HepG2 (cell line): Measurements from ENCODE around the gene RSPH4A. TPM values are rescaled to one million over a fixed set of nuclear protein-coding genes. Genes with fewer than 3 reads are reported as not detected.
A peak's percentile ranks its signal among the peaks of the same experiment; 100 is the strongest.

Experiments
- ATAC-seq: fragments of 200-7000 bp; cut with Tn5 transposase; 3 replicates; pipeline ENCODE4 v1.9.1; 2020; ENCODE audit warnings: mild to moderate bottlenecking, moderate library complexity
- BruUV-seq: library from RNA; stranded (reverse); fragments of 400-500 nt; replicated peaks from 2 replicates; lab custom pipeline; 2021; lab: Mats Ljungman, UMichigan
- CTCF ChIA-PET: fragments of 300-600 bp; formaldehyde crosslinking; extraction: SDS; loops from one replicate; lab custom pipeline; 2021; ENCODE audit warnings: low total read pairs, inconsistent platforms, low intra/inter-chr PET ratio; lab: Yijun Ruan, JAX
- POLR2A ChIA-PET: fragments of 350-600 bp; sonication (Branson Sonifier 250); formaldehyde crosslinking; loops from one replicate; lab custom pipeline; 2020; ENCODE audit warnings: antibody characterized with exemption, inconsistent platforms; lab: Yijun Ruan, JAX
- DNase-seq: peaks from one replicate; pipeline ENCODE4 v3.0.0-alpha.2; 2015; ENCODE audit warnings: low spot score
- FAIRE-seq: peaks from 3 replicates; lab custom pipeline; 2011; peaks lifted over from hg19 to GRCh38; lab: Jason Lieb, UNC
- H2AFZ ChIP-seq: one replicate; pipeline ENCODE4 v1.6.1; 2011; ENCODE audit warnings: low read length, inconsistent platforms
- H3K27ac ChIP-seq: fragments of 300-600 bp; 3 replicates; pipeline ENCODE4 v1.8.0; 2011; ENCODE audit warnings: mixed run types, mild to moderate bottlenecking, mixed read lengths, low read length, inconsistent platforms; ENCODE audit not compliant: insufficient read depth; ENCODE audit errors: extremely low read length
- H3K27me3 ChIP-seq, 2 experiments: fragments of 200-600 bp in 1 of 2; 2 replicates in 1 of 2; 3 replicates in 1 of 2; pipeline versions ENCODE4 v1.6.0 to v1.8.0; 2011; ENCODE audit warnings: low read length in 2 of 2, mild to moderate bottlenecking in 2 of 2, moderate library complexity in 2 of 2, inconsistent platforms in 1 of 2; ENCODE audit not compliant: insufficient read depth in 2 of 2, control insufficient read depth in 1 of 2
- H3K36me3 ChIP-seq, 2 experiments: fragments of 200-600 bp in 1 of 2; replicated peaks in 1 of 2; 2 replicates in 1 of 2; 3 replicates in 1 of 2; pipeline versions ENCODE4 v1.5.1 to v1.8.0; 2011; ENCODE audit warnings: low read length in 2 of 2, inconsistent platforms in 1 of 2; ENCODE audit not compliant: insufficient read depth in 2 of 2, control insufficient read depth in 1 of 2
- H3K4me1 ChIP-seq: 2 replicates; pipeline ENCODE4 v1.5.1; 2012; ENCODE audit warnings: low read length, inconsistent platforms; ENCODE audit not compliant: insufficient read depth
- H3K4me2 ChIP-seq: 2 replicates; pipeline ENCODE4 v1.6.0; 2011; ENCODE audit warnings: low read depth, low read length, inconsistent platforms
- H3K4me3 ChIP-seq, 3 experiments: fragments of 200-600 bp in 1 of 3; sonication (generic), shearing (Covaris generic) in 1 of 3; replicated peaks in 1 of 3; 2 replicates each; pipeline ENCODE4 v1.5.1; 2011 to 2016; ENCODE audit warnings: low read length in 3 of 3, inconsistent platforms in 2 of 3, low read depth in 2 of 3, mild to moderate bottlenecking in 2 of 3, control low read depth in 1 of 3, mixed read lengths in 1 of 3; ENCODE audit not compliant: insufficient read depth in 1 of 3
- H3K79me2 ChIP-seq: one replicate; pipeline ENCODE4 v1.6.1; 2011; ENCODE audit warnings: low read length, inconsistent platforms; ENCODE audit not compliant: insufficient read depth
- H3K9ac ChIP-seq: 2 replicates; pipeline ENCODE4 v1.6.0; 2011; ENCODE audit warnings: mild to moderate bottlenecking, low read depth, low read length, inconsistent platforms; ENCODE audit not compliant: insufficient read depth
- H3K9me3 ChIP-seq: 2 replicates; pipeline ENCODE4 v1.5.1; 2012; ENCODE audit warnings: mild to moderate bottlenecking, low read length
- H4K20me1 ChIP-seq: 2 replicates; pipeline ENCODE4 v1.6.0; 2011; ENCODE audit warnings: inconsistent platforms, mild to moderate bottlenecking, low read length, moderate library complexity; ENCODE audit not compliant: insufficient read depth
- AGO1 ChIP-seq: fragments of 200-400 bp; formaldehyde crosslinking; IDR thresholded peaks from 2 replicates; pipeline ENCODE4 v1.6.1; 2017; ENCODE audit warnings: mild to moderate bottlenecking, low read depth, low read length, moderate library complexity; ENCODE audit not compliant: poor library complexity, severe bottlenecking
- CCDC6 ChIP-seq: sonication (generic); formaldehyde crosslinking; IDR thresholded peaks from 2 replicates; pipeline ENCODE4 v1.8.1; 2022; ENCODE audit warnings: mild to moderate bottlenecking, missing genetic modification reagents, moderate library complexity
- HDAC6 ChIP-seq: fragments of 200-600 bp; sonication (generic); IDR thresholded peaks from 2 replicates; pipeline ENCODE4 v1.7.0; 2017; ENCODE audit warnings: mild to moderate bottlenecking, antibody characterized with exemption, low read length, low read depth
- HNF4G ChIP-seq, 2 experiments: sonication (generic) in 1 of 2; formaldehyde crosslinking in 1 of 2; IDR thresholded peaks; 2 replicates each; pipeline versions ENCODE4 v1.4.0 to v1.6.1; 2011 to 2020; ENCODE audit warnings: borderline replicate concordance in 2 of 2, low read depth in 2 of 2, mild to moderate bottlenecking in 2 of 2, low read length in 1 of 2, missing genetic modification reagents in 1 of 2, moderate library complexity in 1 of 2
- MTA1 ChIP-seq: sonication (generic); formaldehyde crosslinking; IDR thresholded peaks from 2 replicates; pipeline ENCODE4 v1.4.0; 2020; ENCODE audit warnings: missing genetic modification reagents, mild to moderate bottlenecking, borderline replicate concordance
- NKX3-1 ChIP-seq: sonication (generic); formaldehyde crosslinking; IDR thresholded peaks from 2 replicates; pipeline ENCODE4 v1.5.0; 2020; ENCODE audit warnings: missing genetic modification reagents
- RELA ChIP-seq: sonication (generic); formaldehyde crosslinking; IDR thresholded peaks from 2 replicates; pipeline ENCODE4 v1.4.0; 2020; ENCODE audit warnings: missing genetic modification reagents
- SP140L ChIP-seq: sonication (generic); formaldehyde crosslinking; IDR thresholded peaks from 2 replicates; pipeline ENCODE4 v1.4.0; 2020; ENCODE audit warnings: missing genetic modification reagents, borderline replicate concordance
- ZMAT3 ChIP-seq: sonication (generic); formaldehyde crosslinking; conservative IDR thresholded peaks from 2 replicates; pipeline ENCODE4 v1.7.0; 2021; ENCODE audit warnings: missing genetic modification reagents
- ZNF331 ChIP-seq: sonication (generic); formaldehyde crosslinking; IDR thresholded peaks from 2 replicates; pipeline ENCODE4 v1.4.0; 2020; ENCODE audit warnings: missing genetic modification reagents
- ZNF337 ChIP-seq: sonication (generic); formaldehyde crosslinking; IDR thresholded peaks from 2 replicates; pipeline ENCODE4 v1.5.1; 2020; ENCODE audit warnings: missing genetic modification reagents, low read depth, mild to moderate bottlenecking, borderline replicate concordance
- ZNF83 ChIP-seq: sonication (generic); formaldehyde crosslinking; IDR thresholded peaks from 2 replicates; pipeline ENCODE4 v1.4.0; 2020; ENCODE audit warnings: missing genetic modification reagents, mild to moderate bottlenecking, borderline replicate concordance
- WGBS: methylation state at CpG from one replicate; pipeline ENCODE4 v1.1.6; 2017; ENCODE audit warnings: low lambda C conversion rate; 5-methylcytosine and 5-hydroxymethylcytosine counted together
- in situ Hi-C: cut with HindIII; loops from 2 replicates; pipeline ENCODE4 v1.10.0; 2017; ENCODE audit warnings: low pct_unique_long_range_greater_than_20kb; ENCODE audit not compliant: extremely low pct_ligation_motif_present
- intact Hi-C: fragments of 100-400 bp; cut with micrococcal nuclease; formaldehyde crosslinking; loops from one replicate; pipeline ENCODE4 v1.10.0; 2022; ENCODE audit not compliant: unreplicated experiment
- polyA plus RNA-seq, 8 experiments: library from polyadenylated mRNA; depleted of rRNA in 3 of 8; stranded (reverse) in 7 of 8; unstranded in 1 of 8; fragments of >200 nt; fragmentation: Illumina TruSeq in 4 of 8; extraction: Trizol in 4 of 8; gene quantifications; 2 replicates each; pipeline versions ENCODE4 v1.2.1 to v1.2.3, GENCODE V29; 2011 to 2016; ENCODE audit warnings: low read depth in 4 of 8, missing spikeins in 1 of 8, mixed read lengths in 1 of 8; ENCODE audit not compliant: insufficient read depth in 1 of 8
- total RNA-seq, 5 experiments: library from RNA; depleted of rRNA; stranded (reverse); fragments of >200 nt; fragmentation: Illumina TruSeq; extraction: Trizol; gene quantifications; 2 replicates each; pipeline ENCODE4 v1.2.3, GENCODE V29; 2016; ENCODE audit warnings: low read depth in 1 of 5
- TF ChIP-seq, protein P1 (sequence below): sonication (generic); formaldehyde crosslinking; IDR thresholded peaks from 2 replicates; pipeline ENCODE4 v1.4.0; 2020; ENCODE audit warnings: missing genetic modification reagents
- TF ChIP-seq, protein P2 (sequence below): sonication (generic); formaldehyde crosslinking; IDR thresholded peaks from 2 replicates; pipeline ENCODE4 v1.5.1; 2020; ENCODE audit warnings: missing genetic modification reagents, mild to moderate bottlenecking, borderline replicate concordance
- TF ChIP-seq, protein P3 (sequence below): sonication (generic); formaldehyde crosslinking; IDR thresholded peaks from 2 replicates; pipeline ENCODE4 v1.5.0; 2020; ENCODE audit warnings: missing genetic modification reagents

RSPH4A gene
- total and polyA plus RNA-seq, 2 of the 13 experiments (the other 11 are each of a cell fraction or from before 2014, with no cell fraction given), result 0.24 to 0.40 TPM

DNA sequence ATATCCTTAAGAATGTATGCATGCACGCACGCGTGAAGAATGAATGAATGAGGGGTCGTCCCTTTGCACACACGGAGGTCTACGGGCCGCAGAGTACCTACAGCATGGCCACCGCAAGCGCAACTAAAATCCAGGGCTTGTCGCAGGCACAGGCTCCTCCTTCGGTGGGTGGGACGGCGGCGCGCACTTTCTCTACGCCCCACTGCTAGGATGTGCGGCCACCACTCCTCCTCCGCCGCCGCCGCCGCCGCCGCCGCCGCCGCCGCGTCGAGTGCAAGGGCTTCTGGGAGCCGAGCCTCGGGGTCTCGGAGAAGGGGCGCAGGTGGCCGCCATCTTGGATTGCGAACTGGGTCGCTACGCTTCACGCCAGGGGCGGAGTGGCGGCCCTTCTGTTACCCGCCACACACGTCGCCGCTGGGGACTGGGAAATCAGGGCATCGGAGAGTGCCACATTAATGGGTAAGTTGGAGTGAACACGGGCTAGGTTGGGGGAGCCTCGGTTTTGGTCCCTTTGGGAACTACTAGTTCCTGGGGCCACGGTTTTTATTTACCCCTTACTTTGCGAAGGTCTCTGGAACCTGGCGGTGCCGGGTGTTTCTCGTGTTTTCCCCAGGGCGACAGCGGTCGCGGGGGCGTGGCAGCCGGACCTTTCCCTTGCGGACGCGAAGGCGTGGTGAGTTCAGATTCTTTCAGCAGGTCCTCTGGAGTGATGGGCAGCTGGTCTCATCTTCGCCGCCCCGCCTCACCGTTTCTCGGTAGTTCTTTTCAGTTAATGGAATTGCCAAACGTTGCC, 64.8 kb downstream of the RSPH4A start, which contains the start of gene KPNA5:
TSS of gene KPNA5 (plus strand) at position 332 of the 793 bp plus-strand sequence. CDS start at position 456, 124 bp downstream.
- Histone ChIP-seq H3K27me3 (peaks cover 0 to 4% of the 10 kb centered on the region in 2 experiments; a peak in 1 of 5 replicates), H3K9me3 (no peaks in the 10 kb centered on the region), H3K9ac (peak within 1 kb of the TSS; percentile 89), H3K27ac (peak within 1 kb of the TSS; percentile 94), H3K79me2 (peaks cover 42% of the 10 kb centered on the region), H3K4me3 (peak within 1 kb of the TSS; percentile 73 to 86 (median 74)), H2AFZ (peak within 1 kb of the TSS; percentile 99), H4K20me1 (no peaks in the 10 kb centered on the region; the same call in 1 of the 2 replicates), H3K4me2 (peak within 1 kb of the TSS; percentile 94), H3K4me1 (peaks cover 37% of the 10 kb centered on the region), H3K36me3 (no peaks in the 10 kb centered on the region)
- BruUV-seq, result TSS peak; percentile 69
- WGBS, result 0% methylated on average over 26 of the region's 69 CpGs
- ATAC-seq (peak; percentile 98), FAIRE-seq (peak; percentile 18), DNase-seq (peak; percentile 92)
- CTCF ChIA-PET, result no interaction called here
- in situ Hi-C loops, result no loop called here
- intact Hi-C loops, result loop anchor here (1.0 to 2.0 kb wide), 2 partner anchors 13 to 110 kb away; partner anchors contain the start of genes RWDD1 and ZUP1
- POLR2A ChIA-PET, result interaction anchor here (1.0 to 2.8 kb wide), 3 partner anchors 10 to 13 kb away, joined by 5 to 10 read pairs (median 7); partner anchors contain the start of gene ZUP1
- TF ChIP-seq ZNF337 (CRISPR knock-in tag) (peak; percentile 91; the same call in 1 of the 2 replicates), ZMAT3 (no peak), AGO1 (peak; percentile 67), SP140L (CRISPR knock-in tag) (no peak), RELA (no peak), NKX3-1 (CRISPR knock-in tag) (peak; percentile 81; the same call in 1 of the 2 replicates), MTA1 (CRISPR knock-in tag) (peak; percentile 66; the same call in 1 of the 2 replicates), HNF4G (IDR thresholded peaks at IDR 0.05; ENCODE audit: borderline replicate concordance, low read depth, low read length) (no peak), HNF4G (CRISPR knock-in tag; IDR thresholded peaks at IDR 0.05; ENCODE audit: borderline replicate concordance, low read depth) (peak; percentile 29; the same call in 1 of the 2 replicates), HDAC6 (no peak), ZNF83 (CRISPR knock-in tag) (no peak; the same call in 1 of the 2 replicates), ZNF331 (peak; percentile 77), CCDC6 (CRISPR knock-in tag) (peak; percentile 86)
- TF ChIP-seq, protein P1, sequence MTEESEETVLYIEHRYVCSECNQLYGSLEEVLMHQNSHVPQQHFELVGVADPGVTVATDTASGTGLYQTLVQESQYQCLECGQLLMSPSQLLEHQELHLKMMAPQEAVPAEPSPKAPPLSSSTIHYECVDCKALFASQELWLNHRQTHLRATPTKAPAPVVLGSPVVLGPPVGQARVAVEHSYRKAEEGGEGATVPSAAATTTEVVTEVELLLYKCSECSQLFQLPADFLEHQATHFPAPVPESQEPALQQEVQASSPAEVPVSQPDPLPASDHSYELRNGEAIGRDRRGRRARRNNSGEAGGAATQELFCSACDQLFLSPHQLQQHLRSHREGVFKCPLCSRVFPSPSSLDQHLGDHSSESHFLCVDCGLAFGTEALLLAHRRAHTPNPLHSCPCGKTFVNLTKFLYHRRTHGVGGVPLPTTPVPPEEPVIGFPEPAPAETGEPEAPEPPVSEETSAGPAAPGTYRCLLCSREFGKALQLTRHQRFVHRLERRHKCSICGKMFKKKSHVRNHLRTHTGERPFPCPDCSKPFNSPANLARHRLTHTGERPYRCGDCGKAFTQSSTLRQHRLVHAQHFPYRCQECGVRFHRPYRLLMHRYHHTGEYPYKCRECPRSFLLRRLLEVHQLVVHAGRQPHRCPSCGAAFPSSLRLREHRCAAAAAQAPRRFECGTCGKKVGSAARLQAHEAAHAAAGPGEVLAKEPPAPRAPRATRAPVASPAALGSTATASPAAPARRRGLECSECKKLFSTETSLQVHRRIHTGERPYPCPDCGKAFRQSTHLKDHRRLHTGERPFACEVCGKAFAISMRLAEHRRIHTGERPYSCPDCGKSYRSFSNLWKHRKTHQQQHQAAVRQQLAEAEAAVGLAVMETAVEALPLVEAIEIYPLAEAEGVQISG (CRISPR knock-in tag), result peak; percentile 91
- TF ChIP-seq, protein P2, sequence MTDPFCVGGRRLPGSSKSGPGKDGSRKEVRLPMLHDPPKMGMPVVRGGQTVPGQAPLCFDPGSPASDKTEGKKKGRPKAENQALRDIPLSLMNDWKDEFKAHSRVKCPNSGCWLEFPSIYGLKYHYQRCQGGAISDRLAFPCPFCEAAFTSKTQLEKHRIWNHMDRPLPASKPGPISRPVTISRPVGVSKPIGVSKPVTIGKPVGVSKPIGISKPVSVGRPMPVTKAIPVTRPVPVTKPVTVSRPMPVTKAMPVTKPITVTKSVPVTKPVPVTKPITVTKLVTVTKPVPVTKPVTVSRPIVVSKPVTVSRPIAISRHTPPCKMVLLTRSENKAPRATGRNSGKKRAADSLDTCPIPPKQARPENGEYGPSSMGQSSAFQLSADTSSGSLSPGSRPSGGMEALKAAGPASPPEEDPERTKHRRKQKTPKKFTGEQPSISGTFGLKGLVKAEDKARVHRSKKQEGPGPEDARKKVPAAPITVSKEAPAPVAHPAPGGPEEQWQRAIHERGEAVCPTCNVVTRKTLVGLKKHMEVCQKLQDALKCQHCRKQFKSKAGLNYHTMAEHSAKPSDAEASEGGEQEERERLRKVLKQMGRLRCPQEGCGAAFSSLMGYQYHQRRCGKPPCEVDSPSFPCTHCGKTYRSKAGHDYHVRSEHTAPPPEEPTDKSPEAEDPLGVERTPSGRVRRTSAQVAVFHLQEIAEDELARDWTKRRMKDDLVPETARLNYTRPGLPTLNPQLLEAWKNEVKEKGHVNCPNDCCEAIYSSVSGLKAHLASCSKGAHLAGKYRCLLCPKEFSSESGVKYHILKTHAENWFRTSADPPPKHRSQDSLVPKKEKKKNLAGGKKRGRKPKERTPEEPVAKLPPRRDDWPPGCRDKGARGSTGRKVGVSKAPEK (CRISPR knock-in tag), result no peak; the same call in 1 of the 2 replicates
- TF ChIP-seq, protein P3, sequence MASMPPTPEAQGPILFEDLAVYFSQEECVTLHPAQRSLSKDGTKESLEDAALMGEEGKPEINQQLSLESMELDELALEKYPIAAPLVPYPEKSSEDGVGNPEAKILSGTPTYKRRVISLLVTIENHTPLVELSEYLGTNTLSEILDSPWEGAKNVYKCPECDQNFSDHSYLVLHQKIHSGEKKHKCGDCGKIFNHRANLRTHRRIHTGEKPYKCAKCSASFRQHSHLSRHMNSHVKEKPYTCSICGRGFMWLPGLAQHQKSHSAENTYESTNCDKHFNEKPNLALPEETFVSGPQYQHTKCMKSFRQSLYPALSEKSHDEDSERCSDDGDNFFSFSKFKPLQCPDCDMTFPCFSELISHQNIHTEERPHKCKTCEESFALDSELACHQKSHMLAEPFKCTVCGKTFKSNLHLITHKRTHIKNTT (CRISPR knock-in tag), result peak; percentile 27; the same call in 1 of the 2 replicates
